ENCODE data around the gene GNAS-AS1. TPM values are rescaled to one million over a fixed set of nuclear protein-coding genes. Genes with fewer than 3 reads are reported as not detected.

Gene GNAS-AS1
- total and polyA plus RNA-seq, 2 experiments from 2014 or later: 12.3 to 15.0 TPM

- no peak for TF ChIP-seq ZNF462 (CRISPR knock-in tag; IDR thresholded peaks at IDR 0.05)
- no peak for TF ChIP-seq JUNB (IDR thresholded peaks at IDR 0.05; ENCODE audit: unreplicated experiment)
- TF ChIP-seq, protein P1, sequence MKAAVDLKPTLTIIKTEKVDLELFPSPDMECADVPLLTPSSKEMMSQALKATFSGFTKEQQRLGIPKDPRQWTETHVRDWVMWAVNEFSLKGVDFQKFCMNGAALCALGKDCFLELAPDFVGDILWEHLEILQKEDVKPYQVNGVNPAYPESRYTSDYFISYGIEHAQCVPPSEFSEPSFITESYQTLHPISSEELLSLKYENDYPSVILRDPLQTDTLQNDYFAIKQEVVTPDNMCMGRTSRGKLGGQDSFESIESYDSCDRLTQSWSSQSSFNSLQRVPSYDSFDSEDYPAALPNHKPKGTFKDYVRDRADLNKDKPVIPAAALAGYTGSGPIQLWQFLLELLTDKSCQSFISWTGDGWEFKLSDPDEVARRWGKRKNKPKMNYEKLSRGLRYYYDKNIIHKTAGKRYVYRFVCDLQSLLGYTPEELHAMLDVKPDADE (IDR thresholded peaks at IDR 0.05): no peak
- TF ChIP-seq POLR2AphosphoS5 (IDR thresholded peaks at IDR 0.05; ENCODE audit: low read depth): no peak
These were observed 15.1 kb upstream of the GNAS-AS1 start (continued) for GRCh38 chr20:58865843-58866242.

- H3K4me1 Mint-ChIP-seq: no peaks in the 10 kb centered on the region
- H3K4me3 ChIP-seq: no peak overlapping the region
- H3K36me3 ChIP-seq (ENCODE audit: insufficient read depth): no peaks in the 10 kb centered on the region
- H3K4me2 ChIP-seq: no peak overlapping the region
- peaks cover 5% of the 10 kb centered on the region; the same call in 1 of the 2 replicates for H3K79me2 ChIP-seq (replicated peaks; ENCODE audit: insufficient read depth)
- H2AFZ ChIP-seq: no peak overlapping the region
- peaks cover 19% of the 10 kb centered on the region; the same call in 2 of the 3 replicates for H3K36me3 Mint-ChIP-seq (ENCODE audit: low read depth)
- H3K9me3 Mint-ChIP-seq: no peaks in the 10 kb centered on the region
- no peak overlapping the region for H3K27ac ChIP-seq (ENCODE audit: low read depth)
- no peak overlapping the region for H3K4me3 Mint-ChIP-seq
- H3K4me1 ChIP-seq (ENCODE audit: insufficient read depth): peaks cover 9% of the 10 kb centered on the region; the same call in 1 of the 2 replicates
- H3K27me3 ChIP-seq (ENCODE audit: insufficient read depth): no peaks in the 10 kb centered on the region
- ATAC-seq (no peak), DNase-seq (ENCODE audit: low spot score) (no peak)
- no peaks in the 10 kb centered on the region; the same call in 1 of the 2 replicates for H4K20me1 ChIP-seq (replicated peaks; ENCODE audit: insufficient read depth)
- H3K27me3 Mint-ChIP-seq (ENCODE audit: insufficient read depth, low read depth, poor library complexity): no peaks in the 10 kb centered on the region
- TF ChIP-seq CTCF (conservative IDR thresholded peaks at IDR 0.05; ENCODE audit: low read depth in 2 of 2): peak; percentile 40 to 52
- TF ChIP-seq EZH2phosphoT487 (IDR thresholded peaks at IDR 0.05; ENCODE audit: unreplicated experiment): no peak
- TF ChIP-seq, protein P1 (IDR thresholded peaks at IDR 0.05): no peak
- H3K9me2 ChIP-seq (ENCODE audit: insufficient read depth): no peaks in the 10 kb centered on the region
- H3F3A ChIP-seq (replicated peaks; ENCODE audit: low read depth): no peaks in the 10 kb centered on the region
- no peak overlapping the region for H3K27ac Mint-ChIP-seq
These were observed 13.6 kb upstream of the GNAS-AS1 start for GRCh38 chr20:58864346-58864745.
